Kidney epithelial cell (primary cell): ENCODE data around the gene KIF6. TPM values are rescaled to one million over a fixed set of nuclear protein-coding genes. Genes with fewer than 3 reads are reported as not detected.
"Not testable (repeated sequence)": the region's sequence is repeated elsewhere in the genome, so short reads cannot be mapped to it uniquely, and the experiment has no call there.

Source experiments
- DNase-seq: peaks from one replicate; pipeline ENCODE4 v3.0.0-alpha.2; 2010; ENCODE audit warnings: low read depth
- H3K27me3 ChIP-seq: 2 replicates; pipeline ENCODE4 v1.6.0; 2011; ENCODE audit warnings: low read length; ENCODE audit not compliant: control insufficient read depth, insufficient read depth
- H3K36me3 ChIP-seq: 2 replicates; pipeline ENCODE4 v1.5.1; 2011; ENCODE audit warnings: low read length; ENCODE audit not compliant: control insufficient read depth, insufficient read depth
- H3K4me3 ChIP-seq: 2 replicates; pipeline ENCODE4 v1.5.1; 2011; ENCODE audit warnings: low read depth, mild to moderate bottlenecking, control low read depth, low read length
- CTCF ChIP-seq: IDR thresholded peaks from 2 replicates; pipeline ENCODE4 v1.5.1; 2011; ENCODE audit warnings: mild to moderate bottlenecking, moderate library complexity, low read length, control low read depth, inconsistent platforms; ENCODE audit not compliant: insufficient read depth, poor library complexity, severe bottlenecking
- total RNA-seq: library from RNA; depleted of rRNA; stranded (reverse); fragments of >200 nt; gene quantifications from 2 replicates; pipeline ENCODE4 v1.2.3, GENCODE V29; 2015

KIF6 gene
- total RNA-seq, 1 donor from 2014 or later: 0.33 TPM

DNA sequence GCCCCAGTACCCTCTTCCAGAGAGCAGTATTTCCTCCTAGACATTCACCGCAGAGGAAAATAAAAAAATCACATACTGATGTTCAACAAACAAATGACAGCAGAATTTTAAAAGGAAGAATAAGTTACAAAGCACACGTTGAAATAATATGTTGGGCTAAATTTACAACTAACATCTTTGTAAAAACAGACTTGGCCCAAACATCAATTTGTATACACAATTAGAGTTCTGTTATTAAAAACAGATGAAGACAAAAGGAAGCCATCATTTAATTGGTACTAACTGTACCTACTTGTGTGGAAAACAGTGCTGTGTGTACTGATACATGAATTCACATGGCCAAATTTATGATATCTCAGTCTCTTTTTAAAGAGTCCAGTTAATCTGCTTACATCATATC is 46.3 kb downstream of the KIF6 start:
- no peak for TF ChIP-seq CTCF
- H3K27me3 ChIP-seq: no peaks in the 10 kb centered on the region
- no peak overlapping the region for H3K4me3 ChIP-seq
- no peaks in the 10 kb centered on the region for H3K36me3 ChIP-seq
- DNase-seq: no peak

DNA sequence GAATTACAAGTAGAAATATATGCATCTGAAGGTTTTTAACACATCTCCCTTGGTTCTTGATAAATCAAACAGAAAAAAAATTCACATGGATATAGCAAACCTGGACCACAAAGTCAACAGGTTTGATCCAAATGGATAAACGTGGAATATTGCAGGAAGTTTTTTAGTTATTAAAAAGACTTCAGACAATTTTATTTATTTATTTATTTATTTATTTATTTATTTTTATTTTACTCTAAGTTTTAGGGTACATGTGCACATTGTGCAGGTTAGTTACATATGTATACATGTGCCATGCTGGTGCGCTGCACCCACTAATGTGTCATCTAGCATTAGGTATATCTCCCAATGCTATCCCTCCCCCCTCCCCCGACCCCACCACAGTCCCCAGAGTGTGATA is 47.9 kb downstream of the KIF6 start:
- H3K36me3 ChIP-seq, H3K4me3 ChIP-seq, H3K27me3 ChIP-seq, DNase-seq: not testable (repeated sequence)

GRCh38 chr6:39670519-39670918 is 54.7 kb downstream of the KIF6 start:
- TF ChIP-seq CTCF: no peak
- H3K4me3 ChIP-seq: no peak overlapping the region
- no peaks in the 10 kb centered on the region for H3K27me3 ChIP-seq
- no peaks in the 10 kb centered on the region for H3K36me3 ChIP-seq
- no peak for DNase-seq

DNA sequence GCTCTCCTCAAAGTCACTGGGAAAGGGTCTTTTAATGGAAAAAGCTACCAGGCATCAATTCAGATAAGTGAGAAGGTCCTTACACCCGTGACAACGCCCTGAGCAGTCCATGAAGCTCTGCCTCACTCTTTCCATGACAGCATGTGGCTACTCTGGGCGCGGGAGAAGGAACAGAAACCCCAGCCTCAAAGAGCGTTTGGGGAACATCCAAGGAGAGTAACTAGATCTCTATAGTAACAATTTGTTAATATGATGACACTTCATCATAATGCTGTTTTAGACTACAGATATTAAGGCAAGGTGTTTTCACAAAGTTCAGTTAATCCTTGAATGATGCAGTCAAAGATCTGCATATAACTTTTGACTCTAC is 55.2 kb downstream of the KIF6 start:
- Histone ChIP-seq H3K4me3 (no peak overlapping the region), H3K36me3 (no peaks in the 10 kb centered on the region), H3K27me3 (no peaks in the 10 kb centered on the region)
- no peak for TF ChIP-seq CTCF
- DNase-seq: no peak

- TF ChIP-seq CTCF: no peak
- Histone ChIP-seq H3K36me3 (no peaks in the 10 kb centered on the region), H3K4me3 (no peak overlapping the region), H3K27me3 (no peaks in the 10 kb centered on the region)
- DNase-seq: no peak
Observed at GRCh38 chr6:39669207-39669972, 55.8 kb downstream of the KIF6 start.

- TF ChIP-seq CTCF: no peak
- Histone ChIP-seq H3K36me3 (no peaks in the 10 kb centered on the region), H3K4me3 (no peak overlapping the region), H3K27me3 (no peaks in the 10 kb centered on the region)
- DNase-seq: no peak
Observed at GRCh38 chr6:39666706-39667489, 58.3 kb downstream of the KIF6 start.
